ENCODE measurements around the gene R3HDM1.
"Not testable (repeated sequence)": the region's sequence is repeated elsewhere in the genome, so short reads cannot be mapped to it uniquely, and the experiment has no call there.

- TF ChIP-seq CTCF (conservative IDR thresholded peaks at IDR 0.05 in 1 of 2, IDR thresholded peaks at IDR 0.05 in 1 of 2; ENCODE audit: low read depth in 1 of 2, low read length in 2 of 2); EZH2 (IDR thresholded peaks at IDR 0.05; ENCODE audit: low read length, missing control alignments): not testable (repeated sequence)
Measured at GRCh38 chr2:135654239-135654638, 123.0 kb downstream of the R3HDM1 start.
